WI38 (cell line): Measurements from ENCODE around the gene ESR1.

ENCODE experiments used
- H3K4me3 ChIP-seq: 2 replicates; pipeline ENCODE4 v1.5.1; 2011; ENCODE audit warnings: low read depth, mild to moderate bottlenecking, control low read depth, low read length
- CTCF ChIP-seq: IDR thresholded peaks from 2 replicates; pipeline ENCODE4 v1.5.1; 2012; ENCODE audit warnings: low read depth, mild to moderate bottlenecking, control low read depth, low read length

ESR1 gene

GRCh38 chr6:152094992-152095592, 287.6 kb downstream of the ESR1 start:
- TF ChIP-seq CTCF = no peak

DNA sequence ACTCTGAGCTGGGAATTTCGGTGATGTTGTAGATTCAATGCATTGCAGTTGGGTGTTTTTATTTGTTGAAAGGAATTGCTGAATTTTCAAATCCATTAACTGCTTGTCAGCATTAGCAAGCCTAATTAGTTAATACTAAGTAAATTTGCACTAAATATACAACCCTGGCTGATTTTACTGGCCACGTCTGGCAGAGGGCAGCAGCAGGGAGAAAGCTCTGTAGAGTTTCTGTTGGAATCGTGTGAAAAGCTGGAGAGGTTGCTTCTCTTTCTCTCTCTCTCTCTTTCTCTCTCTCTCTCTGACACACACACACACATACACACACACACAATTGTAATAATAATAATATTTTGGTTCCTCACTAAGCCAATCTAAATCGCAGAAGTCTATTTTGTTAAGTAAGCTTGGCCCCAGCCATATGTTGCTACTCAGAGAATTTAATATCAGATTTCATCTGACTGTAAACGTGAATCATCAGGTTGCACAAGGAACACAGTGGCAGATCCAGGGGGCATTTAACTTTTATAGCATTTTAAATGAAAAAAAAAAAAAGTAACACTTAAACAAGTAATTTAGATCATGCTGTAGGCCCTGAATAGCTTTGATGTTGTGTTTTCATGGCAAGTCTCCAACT, 289.5 kb downstream of the ESR1 start:
- no peak overlapping the region for H3K4me3 ChIP-seq
- TF ChIP-seq CTCF = no peak

More at GRCh38 chr6:152094992-152095592, 287.6 kb downstream of the ESR1 start:
- H3K4me3 ChIP-seq = no peak overlapping the region

GRCh38 chr6:152098683-152099082, 291.2 kb downstream of the ESR1 start:
- TF ChIP-seq CTCF = no peak
- peak overlapping the region; percentile 58 for H3K4me3 ChIP-seq

DNA sequence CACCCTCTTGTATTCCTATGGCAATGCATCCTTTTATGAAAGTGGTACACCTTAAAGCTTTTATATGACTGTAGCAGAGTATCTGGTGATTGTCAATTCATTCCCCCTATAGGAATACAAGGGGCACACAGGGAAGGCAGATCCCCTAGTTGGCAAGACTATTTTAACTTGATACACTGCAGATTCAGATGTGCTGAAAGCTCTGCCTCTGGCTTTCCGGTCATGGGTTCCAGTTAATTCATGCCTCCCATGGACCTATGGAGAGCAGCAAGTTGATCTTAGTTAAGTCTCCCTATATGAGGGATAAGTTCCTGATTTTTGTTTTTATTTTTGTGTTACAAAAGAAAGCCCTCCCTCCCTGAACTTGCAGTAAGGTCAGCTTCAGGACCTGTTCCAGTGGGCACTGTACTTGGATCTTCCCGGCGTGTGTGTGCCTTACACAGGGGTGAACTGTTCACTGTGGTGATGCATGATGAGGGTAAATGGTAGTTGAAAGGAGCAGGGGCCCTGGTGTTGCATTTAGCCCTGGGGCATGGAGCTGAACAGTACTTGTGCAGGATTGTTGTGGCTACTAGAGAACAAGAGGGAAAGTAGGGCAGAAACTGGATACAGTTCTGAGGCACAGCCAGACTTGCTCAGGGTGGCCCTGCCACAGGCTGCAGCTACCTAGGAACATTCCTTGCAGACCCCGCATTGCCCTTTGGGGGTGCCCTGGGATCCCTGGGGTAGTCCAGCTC, 292.1 kb downstream of the ESR1 start:
- no peak for TF ChIP-seq CTCF
- no peak overlapping the region for H3K4me3 ChIP-seq

GRCh38 chr6:152100183-152100618, 292.7 kb downstream of the ESR1 start:
- TF ChIP-seq CTCF = no peak
- no peak overlapping the region for H3K4me3 ChIP-seq

DNA sequence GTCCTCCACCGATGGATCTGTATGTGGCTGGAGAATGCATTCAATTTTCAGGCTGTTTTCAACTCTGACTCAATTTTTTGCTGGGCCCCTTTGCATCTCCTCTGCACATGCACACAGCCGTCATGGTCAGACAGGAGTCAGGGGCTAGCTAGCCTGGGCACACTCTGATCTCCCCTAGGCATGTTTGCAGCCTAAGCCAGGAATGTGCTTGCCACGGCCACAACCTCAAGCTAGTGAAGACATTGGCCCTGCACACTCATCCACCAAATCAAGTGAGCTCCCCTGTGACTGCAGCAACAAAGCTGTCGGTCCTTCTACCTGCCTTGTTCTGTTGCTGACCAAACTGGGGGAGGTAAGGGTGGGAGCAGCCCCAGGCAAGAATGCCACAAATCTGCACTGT, 300.5 kb downstream of the ESR1 start:
- TF ChIP-seq CTCF = no peak
- H3K4me3 ChIP-seq = no peak overlapping the region
